IMR-90 (cell line): Measurements from ENCODE around the gene SLC35F1. TPM values are rescaled to one million over a fixed set of nuclear protein-coding genes. Genes with fewer than 3 reads are reported as not detected.

Experiments used
- ATAC-seq: fragments of 200-7000 bp; cut with Tn5 transposase; 2 replicates; pipeline ENCODE4 v1.9.1; 2020; ENCODE audit warnings: low read depth, mild to moderate bottlenecking, moderate library complexity
- BruUV-seq: library from RNA; stranded (reverse); fragments of 400-500 nt; replicated peaks from 2 replicates; lab custom pipeline; 2021; lab: Mats Ljungman, UMichigan
- CTCF ChIA-PET: fragments of 300-600 bp; formaldehyde crosslinking; extraction: SDS; loops from one replicate; lab custom pipeline; 2021; ENCODE audit warnings: antibody characterized with exemption; lab: Yijun Ruan, JAX
- POLR2A ChIA-PET: fragments of 300-600 bp; sonication (Branson Sonifier 250); formaldehyde crosslinking; loops from one replicate; lab custom pipeline; 2022; ENCODE audit warnings: antibody characterized with exemption; ENCODE audit not compliant: unreplicated experiment; lab: Charles Lee
- DNase-seq: peaks from one replicate; pipeline ENCODE4 v3.0.0; 2013
- H2AFZ ChIP-seq: replicated peaks from 2 replicates; pipeline ENCODE3; 2013; ENCODE audit warnings: low read length, mild to moderate bottlenecking; ENCODE audit not compliant: poor library complexity
- H2AK5ac ChIP-seq: 2 replicates; pipeline ENCODE4 v1.6.1; 2013; ENCODE audit warnings: low read depth, low read length, inconsistent platforms
- H2AK9ac ChIP-seq: replicated peaks from 2 replicates; pipeline ENCODE3; 2013; ENCODE audit warnings: mild to moderate bottlenecking, low read depth, low read length, moderate library complexity; ENCODE audit not compliant: poor library complexity
- H2BK120ac ChIP-seq: 2 replicates; pipeline ENCODE4 v1.6.1; 2013; ENCODE audit warnings: low read depth, low read length, inconsistent platforms
- H2BK15ac ChIP-seq: 3 replicates; pipeline ENCODE4 v1.6.1; 2013; ENCODE audit warnings: low read depth, low read length, inconsistent platforms
- H2BK20ac ChIP-seq: 2 replicates; pipeline ENCODE4 v1.6.1; 2013; ENCODE audit warnings: low read depth, mild to moderate bottlenecking, inconsistent platforms, low read length, moderate library complexity
- H2BK5ac ChIP-seq: 2 replicates; pipeline ENCODE4 v1.6.1; 2013; ENCODE audit warnings: mild to moderate bottlenecking, low read depth, low read length, inconsistent platforms; ENCODE audit not compliant: poor library complexity, severe bottlenecking
- H3K14ac ChIP-seq: replicated peaks from 2 replicates; pipeline ENCODE4 v1.6.1; 2013; ENCODE audit warnings: low read depth, low read length, inconsistent platforms
- H3K18ac ChIP-seq: 2 replicates; pipeline ENCODE4 v1.6.1; 2013; ENCODE audit warnings: low read depth, low read length, control low read depth
- H3K23ac ChIP-seq: 2 replicates; pipeline ENCODE4 v1.6.1; 2013; ENCODE audit warnings: low read depth, low read length, inconsistent platforms
- H3K27ac ChIP-seq: 2 replicates; pipeline ENCODE4 v1.5.1; 2013; ENCODE audit warnings: mild to moderate bottlenecking, control low read depth, low read length; ENCODE audit not compliant: insufficient read depth
- H3K27me3 ChIP-seq: 2 replicates; pipeline ENCODE4 v1.6.1; 2013; ENCODE audit warnings: low read length; ENCODE audit not compliant: control insufficient read depth, insufficient read depth
- H3K36me3 ChIP-seq: 2 replicates; pipeline ENCODE4 v1.6.1; 2013; ENCODE audit warnings: low read length, mixed read lengths; ENCODE audit not compliant: control insufficient read depth, insufficient read depth
- H3K4ac ChIP-seq: 2 replicates; pipeline ENCODE4 v1.6.1; 2013; ENCODE audit warnings: low read depth, low read length, inconsistent platforms
- H3K4me1 ChIP-seq: 2 replicates; pipeline ENCODE4 v1.6.1; 2013; ENCODE audit warnings: low read length, mixed read lengths; ENCODE audit not compliant: control insufficient read depth, insufficient read depth
- H3K4me2 ChIP-seq: 2 replicates; pipeline ENCODE4 v1.6.1; 2013; ENCODE audit warnings: low read depth, mild to moderate bottlenecking, control low read depth, low read length, moderate library complexity
- H3K4me3 ChIP-seq: 2 replicates; pipeline ENCODE4 v1.5.1; 2013; ENCODE audit warnings: low read depth, mild to moderate bottlenecking, control low read depth, low read length, moderate library complexity; ENCODE audit not compliant: insufficient read depth
- H3K56ac ChIP-seq: 2 replicates; pipeline ENCODE4 v1.6.1; 2013; ENCODE audit warnings: low read length, inconsistent platforms; ENCODE audit not compliant: insufficient read depth; ENCODE audit errors: extremely low read depth
- H3K79me1 ChIP-seq, 2 experiments: 2 replicates each; pipeline ENCODE4 v1.6.1; 2013; ENCODE audit warnings: low read length in 2 of 2, inconsistent platforms in 1 of 2, low read depth in 1 of 2
- H3K9ac ChIP-seq: 2 replicates; pipeline ENCODE4 v1.6.1; 2013; ENCODE audit warnings: low read depth, low read length, control low read depth
- H3K9me1 ChIP-seq: 2 replicates; pipeline ENCODE4 v1.6.1; 2013; ENCODE audit warnings: low read length, inconsistent platforms; ENCODE audit not compliant: insufficient read depth
- H3K9me3 ChIP-seq: 2 replicates; pipeline ENCODE4 v1.6.1; 2013; ENCODE audit warnings: low read length; ENCODE audit not compliant: control insufficient read depth, insufficient read depth
- H4K20me1 ChIP-seq: 2 replicates; pipeline ENCODE4 v1.6.1; 2013; ENCODE audit warnings: low read length, inconsistent platforms; ENCODE audit not compliant: insufficient read depth
- H4K5ac ChIP-seq: 2 replicates; pipeline ENCODE4 v1.6.1; 2013; ENCODE audit warnings: mild to moderate bottlenecking, low read depth, low read length, control low read depth
- H4K8ac ChIP-seq, 2 experiments: 2 replicates each; pipeline ENCODE4 v1.6.1; 2013; ENCODE audit warnings: low read depth in 2 of 2, low read length in 2 of 2, control low read depth in 1 of 2, inconsistent platforms in 1 of 2
- H4K91ac ChIP-seq: 2 replicates; pipeline ENCODE4 v1.6.1; 2013; ENCODE audit warnings: low read depth, low read length, inconsistent platforms; ENCODE audit not compliant: insufficient read depth
- MAFK ChIP-seq: IDR thresholded peaks from 2 replicates; pipeline ENCODE4 v1.6.1; 2012; ENCODE audit warnings: low read depth, low read length, improper control_type of control experiment
- RFX5 ChIP-seq: IDR thresholded peaks from 2 replicates; pipeline ENCODE4 v1.8.0; 2012; ENCODE audit warnings: low read depth, mild to moderate bottlenecking, low read length, moderate library complexity
- WGBS, 2 experiments: methylation state at CpG; one replicate each; pipeline versions ENCODE4 v1.1.5 to v1.1.7; 2013; ENCODE audit warnings: missing lambda C conversion rate in 2 of 2; ENCODE audit not compliant: insufficient read length in 1 of 2; ENCODE audit errors: extremely low coverage in 2 of 2; 5-methylcytosine and 5-hydroxymethylcytosine counted together
- dilution Hi-C: fragments of 300-500 bp; cut with HindIII; formaldehyde crosslinking; loops from one replicate; pipeline ENCODE4 v1.14.3; 2018; ENCODE audit warnings: low sequenced_read_pairs; ENCODE audit not compliant: unreplicated experiment
- in situ Hi-C: fragments of 300-500 bp; cut with MboI; formaldehyde crosslinking; loops from 3 replicates; pipeline ENCODE4 v1.14.3; 2019; ENCODE audit warnings: low sequenced_read_pairs, inconsistent platforms, mixed read lengths
- intact Hi-C: fragments of 100-400 bp; cut with micrococcal nuclease; formaldehyde crosslinking; loops from 2 replicates; pipeline ENCODE4 v1.10.0; 2022
- polyA plus RNA-seq, 3 experiments: library from polyadenylated mRNA; depleted of rRNA; stranded (reverse); fragments of >200 nt; gene quantifications; 2 replicates each; pipeline ENCODE4 v1.2.3, GENCODE V29; 2012; ENCODE audit warnings: low replicate concordance in 1 of 3
- total RNA-seq: library from RNA; depleted of rRNA; stranded (reverse); fragments of >200 nt; gene quantifications from 2 replicates; pipeline ENCODE4 v1.2.3, GENCODE V29; 2012

SLC35F1 gene
- total and polyA plus RNA-seq, 2 of the 4 experiments (the other 2 are of a cell fraction) = not detected

GRCh38 chr6:118200160-118200559 is 293.1 kb downstream of the SLC35F1 start:
- H3K9me1 ChIP-seq = no peaks in the 10 kb centered on the region
- no peak overlapping the region for H2AK5ac ChIP-seq
- H3K79me1 ChIP-seq = no peaks in the 10 kb centered on the region
- no peak overlapping the region for H3K23ac ChIP-seq
- intact Hi-C loops = no loop called here
- H3K36me3 ChIP-seq = no peaks in the 10 kb centered on the region
- ChIA-PET CTCF (no interaction called here), POLR2A (no interaction called here)
- H3K4ac ChIP-seq = no peak overlapping the region
- H4K20me1 ChIP-seq = no peaks in the 10 kb centered on the region
- no peak overlapping the region for H3K9ac ChIP-seq
- no peak overlapping the region for H3K4me3 ChIP-seq
- no TSS peak for BruUV-seq
- no peak overlapping the region for H2BK5ac ChIP-seq
- ATAC-seq = no peak
- no peak overlapping the region for H2BK20ac ChIP-seq
- no peak overlapping the region for H2AK9ac ChIP-seq
- H3K14ac ChIP-seq = no peak overlapping the region
- no peak for DNase-seq
- H2AFZ ChIP-seq = no peak overlapping the region
- H4K5ac ChIP-seq = no peak overlapping the region
- no peaks in the 10 kb centered on the region for H3K27me3 ChIP-seq
- whole genome bisulfite sequencing, 2 experiments = no CpG with 5 or more reads among the region's 1 CpG
- no peaks in the 10 kb centered on the region for H3K4me1 ChIP-seq
- no peak overlapping the region for H3K4me2 ChIP-seq
- TF ChIP-seq RFX5 (no peak), MAFK (no peak)
- no peak overlapping the region for H3K18ac ChIP-seq
- H3K56ac ChIP-seq = no peak overlapping the region
- H4K91ac ChIP-seq = no peak overlapping the region
- H2BK120ac ChIP-seq = no peak overlapping the region
- dilution Hi-C loops = no loop called here
- in situ Hi-C loops = no loop called here
- no peak overlapping the region for H2BK15ac ChIP-seq
- no peak overlapping the region for H4K8ac ChIP-seq
- H3K27ac ChIP-seq = no peak overlapping the region
- no peaks in the 10 kb centered on the region for H3K9me3 ChIP-seq
